Stimulated activated CD8-positive, alpha-beta memory T cell treated with anti-CD3 and anti-CD28 coated beads, Interleukin-4, amount 100 ng/mL, for 24 hours (primary cell): Measurements from ENCODE around the gene TYMP.

ENCODE experiments used
- DNase-seq: peaks from one replicate; pipeline ENCODE4 v3.0.0-alpha.2; 2020; ENCODE audit warnings: low read depth

The TYMP gene

DNA sequence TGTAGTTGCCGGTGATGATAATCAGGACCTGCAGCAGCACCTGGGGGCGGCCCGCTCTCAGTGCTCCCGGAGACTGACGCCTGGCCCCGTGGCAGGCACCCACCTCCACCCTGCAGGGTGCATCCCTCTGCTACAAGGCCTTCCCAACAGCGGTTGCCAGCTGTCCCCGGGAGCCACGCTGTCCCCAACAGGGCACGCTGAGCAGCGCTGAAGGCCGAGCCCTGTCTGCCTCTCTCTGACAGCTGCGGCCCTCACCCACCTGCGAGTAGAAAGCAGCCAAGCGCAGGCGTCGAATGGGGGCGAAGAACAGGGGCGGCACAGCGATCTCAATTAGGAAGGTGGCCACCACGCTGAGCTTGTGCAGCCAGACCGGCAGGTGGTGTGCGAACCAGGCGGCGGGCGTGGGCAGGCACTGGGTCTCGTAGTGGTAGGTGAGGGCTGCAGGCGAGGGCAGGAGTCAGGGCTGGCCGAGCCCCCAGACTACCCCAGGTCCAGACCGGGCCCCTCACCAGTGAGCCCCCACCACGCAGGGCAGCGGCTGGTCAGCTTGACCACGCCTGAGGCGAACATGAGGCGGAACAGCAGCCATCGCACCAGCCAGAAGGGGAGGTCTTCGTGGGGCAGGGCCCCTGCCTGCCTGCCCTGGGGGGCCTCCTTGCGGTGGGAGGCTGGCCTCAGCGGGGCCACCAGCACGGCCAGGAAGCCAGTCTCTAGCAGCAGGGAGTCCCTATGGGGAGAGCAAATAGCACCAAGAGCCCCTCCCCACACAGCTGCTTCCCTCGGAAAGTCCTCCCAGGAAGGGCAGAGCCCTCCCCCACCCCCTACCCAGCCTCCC is 23.8 kb downstream of the TYMP start:
- no peak for DNase-seq

DNA sequence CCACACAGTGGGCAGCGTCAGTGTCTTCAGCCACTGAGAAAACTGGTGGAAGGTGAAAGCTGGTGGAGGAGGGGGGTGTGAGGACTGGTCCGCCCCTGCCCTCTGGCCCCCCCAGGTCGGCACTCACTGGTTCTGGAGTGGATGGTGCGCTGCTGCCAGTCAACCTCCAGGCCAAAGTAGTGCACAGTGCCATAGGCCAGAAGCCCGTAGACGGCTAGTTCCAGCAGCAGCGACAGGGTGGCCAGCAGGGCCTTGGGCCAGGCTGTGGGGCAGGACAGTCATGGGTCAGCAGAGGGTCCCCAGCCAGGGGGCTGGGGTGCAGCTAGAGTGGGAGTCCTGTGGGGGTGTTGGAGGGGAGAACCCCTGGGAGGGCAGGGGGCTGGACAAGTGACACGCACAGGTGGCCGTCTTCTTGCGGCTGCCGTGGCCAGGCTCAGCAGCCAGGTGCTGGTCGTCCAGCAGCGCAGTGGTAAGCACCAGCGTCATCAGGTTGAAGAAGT is 24.5 kb downstream of the TYMP start:
- DNase-seq: no peak

DNA sequence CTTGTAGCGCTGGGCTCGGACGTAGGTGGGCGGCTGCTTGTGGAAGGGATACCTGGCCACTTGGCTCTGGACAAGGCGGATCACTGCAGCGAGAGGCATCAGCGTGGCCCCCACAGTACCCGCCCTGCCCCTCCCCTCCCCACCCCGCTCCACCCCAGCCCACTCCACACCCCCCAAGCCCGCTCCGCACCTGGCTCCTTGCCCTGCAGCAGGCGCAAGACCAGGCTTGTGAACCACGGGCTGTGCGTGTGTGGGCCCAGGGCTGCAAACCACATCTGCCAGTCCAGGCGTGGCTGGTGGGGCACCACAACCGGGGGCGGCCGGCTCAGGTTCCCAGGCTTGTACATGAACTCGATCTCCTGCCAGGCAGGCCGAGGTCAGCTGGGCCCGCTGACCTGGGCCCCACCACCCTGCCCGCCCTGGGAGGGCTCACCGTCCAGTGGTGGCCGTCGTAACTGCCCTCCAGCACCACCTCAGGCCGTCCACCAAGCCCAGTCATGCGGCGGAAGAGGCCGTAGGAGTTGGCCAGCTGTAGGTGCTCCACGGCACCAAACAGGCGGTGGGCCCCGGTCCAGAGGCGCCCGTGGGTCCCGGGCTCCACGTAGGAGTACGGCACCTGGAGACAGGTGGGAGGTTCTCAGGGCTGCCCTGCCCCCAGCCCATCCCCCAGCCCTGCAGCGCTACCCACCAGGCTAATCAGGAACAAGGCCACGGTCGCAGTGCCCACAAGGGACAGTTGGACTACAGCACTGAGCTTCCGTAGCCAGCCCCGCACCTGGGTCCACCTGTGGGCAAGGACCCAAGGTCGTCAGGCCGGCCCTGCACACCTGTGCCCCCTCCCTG is 25.2 kb downstream of the TYMP start:
- no peak for DNase-seq

DNA sequence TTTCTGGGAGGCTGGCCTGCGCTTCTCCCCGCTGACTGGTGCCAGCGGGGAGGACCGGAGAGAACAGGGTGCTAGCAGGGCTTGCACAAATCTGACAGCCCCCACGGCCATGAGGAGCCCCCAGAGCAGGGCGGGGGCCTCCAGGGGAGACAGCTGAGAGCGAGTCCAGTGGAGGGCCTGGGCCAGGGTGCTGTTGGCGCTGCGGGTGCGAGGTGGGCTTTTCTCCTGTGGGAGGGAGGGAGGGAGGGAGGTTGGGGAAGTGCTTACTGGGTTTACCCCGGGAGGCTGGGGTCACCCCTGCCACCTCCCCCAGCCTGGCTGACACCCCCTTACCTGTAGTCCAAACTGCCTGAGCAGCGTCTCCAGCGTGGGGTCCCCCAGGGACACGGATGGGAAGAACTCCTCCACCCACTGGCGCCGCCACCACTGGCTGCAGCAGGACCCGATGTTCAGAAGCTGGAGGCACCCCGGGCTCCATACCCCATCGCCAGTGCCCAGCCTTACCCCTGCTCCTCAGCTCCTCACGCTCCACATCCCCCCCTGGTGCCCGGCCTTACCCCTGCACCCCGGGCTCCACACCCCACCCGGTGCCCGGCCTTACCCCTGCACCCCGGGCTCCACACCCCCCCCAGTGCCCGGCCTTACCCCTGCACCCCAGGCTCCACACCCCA is 26.2 kb downstream of the TYMP start:
- no peak for DNase-seq

DNA sequence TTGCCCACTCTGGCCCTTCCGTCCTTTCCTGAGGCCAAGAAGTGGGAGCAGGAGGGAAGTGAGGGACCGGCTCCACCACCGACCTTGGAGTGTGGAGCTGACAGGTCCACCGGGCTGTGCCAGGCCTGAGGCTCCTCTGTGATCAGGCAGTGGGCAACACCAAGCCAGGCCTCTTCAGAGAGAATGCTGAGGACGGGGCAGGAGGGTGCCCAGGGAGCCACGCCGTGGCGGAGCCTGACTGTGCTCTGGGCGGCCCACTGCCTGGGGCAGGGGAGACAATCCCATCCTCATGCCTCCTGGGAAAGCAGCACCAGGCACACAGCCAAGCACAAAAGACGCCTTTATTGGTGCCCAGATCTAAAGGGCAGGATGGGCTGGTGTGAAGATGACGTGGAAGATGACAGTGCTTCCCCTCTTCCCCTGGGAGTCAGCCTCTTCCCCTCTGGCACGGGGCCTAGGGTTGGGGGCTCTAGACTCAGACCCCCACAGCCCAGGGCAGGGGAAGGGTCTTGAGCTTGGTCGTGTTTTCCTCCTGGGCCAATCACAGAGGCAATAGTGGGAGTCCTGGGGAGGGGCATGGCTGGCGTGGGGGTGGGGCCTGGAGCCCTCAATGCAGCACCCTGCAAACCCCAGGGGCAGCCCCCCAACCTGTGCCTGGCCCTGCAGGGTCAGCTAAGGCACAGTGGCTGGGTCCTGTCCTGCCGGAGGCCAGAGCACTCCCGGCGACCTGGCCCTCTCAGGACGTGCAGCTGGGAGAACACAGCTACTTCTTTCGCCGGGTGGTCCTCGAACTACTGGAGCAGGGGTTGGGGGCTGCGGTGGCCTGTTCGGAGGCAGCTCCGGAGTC is 27.0 kb downstream of the TYMP start:
- DNase-seq: no peak

DNA sequence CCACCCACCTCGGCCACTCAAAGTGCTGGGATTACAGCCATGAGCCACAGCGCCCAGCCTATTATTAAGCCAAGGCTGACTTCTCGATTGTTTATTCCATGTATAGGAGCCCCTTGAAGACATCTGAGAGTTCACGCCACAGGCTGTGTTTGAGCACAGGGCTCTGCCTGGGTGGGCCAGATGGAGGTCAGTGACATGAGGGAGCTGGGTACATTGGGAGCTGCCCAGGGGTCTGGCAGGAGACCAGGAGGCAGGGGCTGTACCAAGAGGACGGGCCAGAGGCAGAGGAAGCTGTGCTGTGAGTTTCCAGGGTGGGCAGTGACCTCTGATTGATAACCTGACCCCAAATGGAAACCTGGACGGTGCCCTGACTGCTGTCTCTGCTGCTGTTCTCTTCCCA is 27.7 kb downstream of the TYMP start:
- DNase-seq: no peak

DNA sequence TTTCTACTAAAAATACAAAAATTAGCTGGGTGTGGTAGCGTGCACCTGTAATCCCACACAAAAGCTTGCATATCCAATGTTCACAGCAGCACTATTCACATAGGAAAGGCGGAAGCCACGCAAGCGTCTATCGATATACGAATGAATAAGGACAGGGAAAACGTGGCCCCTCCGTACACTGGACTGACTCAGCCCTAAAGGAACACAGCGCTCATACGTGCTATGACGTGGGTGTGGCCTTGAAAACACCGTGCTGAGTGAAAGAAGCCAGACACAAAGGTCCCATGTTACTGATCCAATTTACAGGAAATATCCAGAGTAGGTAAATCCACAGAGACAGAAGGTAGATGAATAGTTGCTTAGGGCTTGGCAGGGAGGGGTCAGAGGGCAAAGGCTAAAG is 29.4 kb downstream of the TYMP start:
- DNase-seq: no peak

DNA sequence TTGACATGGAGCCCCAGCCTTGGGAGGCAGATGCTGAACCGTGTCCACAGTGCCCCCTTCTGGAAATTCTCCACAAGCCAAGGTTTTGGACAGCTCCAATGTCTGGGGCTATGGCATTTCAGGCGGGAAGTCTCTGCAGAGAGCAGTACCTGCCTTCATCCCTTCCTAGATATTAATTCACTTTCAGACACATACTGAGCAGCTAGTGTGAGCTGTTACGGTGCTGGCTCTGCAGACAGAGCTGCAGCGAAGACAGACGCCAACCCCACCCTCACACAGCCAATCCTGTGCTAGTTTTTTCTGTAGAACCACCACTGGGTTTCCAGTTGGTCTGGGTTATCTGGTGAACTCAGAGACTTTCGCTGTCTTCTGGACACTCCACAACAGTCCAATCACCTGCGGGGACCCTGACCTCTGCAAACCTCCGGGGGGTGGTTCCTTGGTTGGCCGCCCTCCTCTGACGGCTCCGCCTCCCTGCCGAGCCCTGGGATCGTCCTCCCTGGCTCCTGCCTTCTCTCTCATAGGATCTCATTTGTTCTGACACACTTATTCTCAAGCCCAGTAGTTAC is 31.4 kb downstream of the TYMP start:
- DNase-seq: peak; percentile 52

DNA sequence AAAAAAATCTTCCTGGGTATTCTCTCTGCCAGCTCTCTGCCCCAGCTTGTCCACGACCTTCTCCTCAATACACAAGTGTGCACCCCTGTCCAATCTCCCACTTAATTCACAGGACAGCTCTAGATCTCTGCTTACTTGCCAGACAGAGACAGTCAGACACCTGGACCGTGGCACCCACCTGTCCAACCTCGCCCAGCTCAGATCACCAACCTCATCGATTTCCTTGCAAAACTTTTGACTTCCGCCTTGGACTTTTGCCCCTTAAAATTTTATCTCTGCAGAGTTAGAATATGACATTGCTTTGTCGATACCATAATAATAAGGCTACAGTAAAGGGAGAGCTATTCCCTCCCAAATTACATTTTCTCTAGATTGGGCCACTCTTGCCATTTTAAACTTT is 32.7 kb downstream of the TYMP start:
- no peak for DNase-seq

DNA sequence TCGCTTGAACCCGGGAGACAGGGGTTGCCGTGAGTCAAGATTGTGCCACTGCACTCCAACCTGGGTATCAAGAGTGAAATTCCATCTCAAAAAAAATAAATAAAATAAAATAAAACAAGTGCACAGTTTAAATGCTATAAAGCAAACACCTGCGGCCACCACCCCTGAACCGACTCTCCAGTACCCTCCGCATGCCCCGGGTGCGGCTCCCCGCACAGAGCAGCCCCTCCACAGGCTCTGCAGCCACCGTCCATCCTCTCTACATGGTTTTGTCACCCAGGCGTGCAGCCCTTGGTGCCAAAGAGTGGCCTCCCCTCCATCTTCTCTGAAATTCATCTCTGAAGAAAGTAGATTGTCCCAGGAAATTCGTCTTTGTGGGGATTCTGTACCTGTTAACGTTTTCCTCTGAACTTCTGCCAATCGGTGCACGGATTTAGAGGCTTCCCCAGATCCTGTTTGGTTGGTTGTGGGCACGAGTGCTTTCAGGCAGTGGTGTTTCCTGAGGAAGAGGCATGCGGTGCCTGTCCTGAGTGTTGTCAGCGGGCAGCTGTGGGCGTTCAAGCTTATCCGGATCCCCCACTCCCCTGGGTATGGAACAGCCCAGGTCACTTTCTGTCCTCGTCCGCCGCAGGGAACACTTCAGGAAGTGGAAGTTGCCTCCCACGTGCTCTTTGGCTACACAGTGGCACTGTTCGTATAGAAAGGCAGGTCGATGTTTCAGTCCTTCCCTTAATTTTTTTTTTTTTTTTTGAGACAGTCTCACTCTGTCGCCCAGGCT is 39.1 kb downstream of the TYMP start:
- no peak for DNase-seq

DNA sequence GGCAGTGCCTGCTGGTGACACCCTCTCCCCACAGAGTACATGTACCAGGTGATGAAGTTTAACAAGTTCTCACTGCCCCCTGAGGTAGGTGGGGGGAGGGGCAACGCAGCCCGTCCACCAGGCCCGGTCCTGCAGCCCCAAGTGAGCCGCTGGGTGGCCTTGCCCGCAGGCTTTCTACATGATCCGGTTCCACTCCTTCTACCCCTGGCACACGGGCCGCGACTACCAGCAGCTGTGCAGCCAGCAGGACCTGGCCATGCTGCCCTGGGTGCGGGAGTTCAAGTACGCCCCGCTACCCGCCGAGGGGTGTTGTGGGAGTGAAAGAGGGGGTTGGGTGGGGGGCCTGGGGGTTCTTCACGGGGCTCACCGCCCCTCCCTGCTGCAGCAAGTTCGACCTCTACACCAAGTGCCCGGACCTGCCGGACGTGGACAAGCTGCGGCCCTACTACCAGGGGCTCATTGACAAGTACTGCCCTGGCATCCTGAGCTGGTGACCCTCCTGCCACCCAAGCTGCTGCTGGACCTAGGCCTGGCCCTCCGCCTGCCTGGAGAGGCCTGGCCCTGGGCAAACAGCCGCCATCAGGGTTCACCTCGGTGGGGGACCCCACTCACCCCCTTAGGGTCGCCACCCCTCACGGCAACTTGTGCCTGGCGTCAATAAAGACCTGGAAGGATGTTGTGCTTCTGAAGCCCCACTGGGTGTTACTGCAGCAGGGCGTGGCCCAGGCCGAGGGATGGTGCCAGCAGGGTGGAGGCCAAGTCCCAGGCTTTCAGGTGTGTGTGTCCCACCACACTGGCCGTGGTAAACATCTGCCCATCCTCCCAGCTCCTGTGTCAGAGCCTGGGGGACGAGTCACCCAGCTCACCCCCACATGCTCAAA is 40.2 kb downstream of the TYMP start:
- DNase-seq: no peak

DNA sequence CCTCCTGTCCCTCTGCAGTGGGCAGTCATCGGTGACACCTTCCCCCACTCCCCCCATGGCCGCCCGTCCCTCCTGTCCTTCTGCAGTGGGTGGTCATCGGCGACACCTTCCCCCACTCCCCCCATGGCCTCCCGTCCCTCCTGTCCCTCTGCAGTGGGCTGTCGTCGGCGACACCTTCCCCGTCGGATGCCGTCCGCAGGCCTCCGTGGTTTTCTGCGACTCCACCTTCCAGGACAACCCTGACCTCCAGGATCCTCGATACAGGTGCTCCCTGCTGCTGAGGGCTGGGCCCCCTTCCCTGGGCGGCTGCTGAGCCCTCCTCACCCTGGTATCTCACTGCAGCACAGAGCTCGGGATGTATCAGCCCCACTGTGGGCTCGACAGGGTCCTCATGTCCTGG is 40.9 kb downstream of the TYMP start:
- no peak for DNase-seq

DNA sequence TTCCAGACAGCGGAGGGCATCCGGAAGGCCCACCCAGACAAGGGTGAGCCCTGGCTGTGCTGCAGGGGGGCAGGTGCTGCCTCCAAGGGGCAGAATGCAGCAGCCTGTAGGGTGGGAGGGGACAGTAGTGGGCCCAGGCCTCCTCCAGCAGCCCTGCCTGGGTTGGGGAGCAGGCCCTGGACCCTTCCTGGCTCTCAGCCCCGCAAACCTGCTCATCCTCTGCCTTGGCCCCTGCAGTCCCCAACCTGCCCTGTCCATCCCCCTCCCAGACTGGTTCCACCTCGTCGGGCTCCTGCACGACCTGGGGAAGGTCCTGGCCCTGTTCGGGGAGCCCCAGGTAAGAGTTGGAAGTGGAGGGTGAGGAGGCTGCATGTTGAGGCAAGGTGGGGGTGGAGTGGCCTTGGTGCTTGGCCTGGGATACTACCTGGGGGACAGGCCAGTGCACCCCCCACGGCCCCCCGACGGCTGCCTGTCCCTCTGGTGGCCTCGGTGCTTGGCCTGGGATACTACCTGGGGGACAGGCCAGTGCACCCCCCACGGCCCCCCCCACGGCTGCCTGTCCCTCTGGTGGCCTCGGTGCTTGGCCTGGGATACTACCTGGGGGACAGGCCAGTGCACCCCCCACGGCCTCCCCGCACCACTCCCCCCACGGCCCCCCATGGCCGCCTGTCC is 41.7 kb downstream of the TYMP start:
- no peak for DNase-seq

DNA sequence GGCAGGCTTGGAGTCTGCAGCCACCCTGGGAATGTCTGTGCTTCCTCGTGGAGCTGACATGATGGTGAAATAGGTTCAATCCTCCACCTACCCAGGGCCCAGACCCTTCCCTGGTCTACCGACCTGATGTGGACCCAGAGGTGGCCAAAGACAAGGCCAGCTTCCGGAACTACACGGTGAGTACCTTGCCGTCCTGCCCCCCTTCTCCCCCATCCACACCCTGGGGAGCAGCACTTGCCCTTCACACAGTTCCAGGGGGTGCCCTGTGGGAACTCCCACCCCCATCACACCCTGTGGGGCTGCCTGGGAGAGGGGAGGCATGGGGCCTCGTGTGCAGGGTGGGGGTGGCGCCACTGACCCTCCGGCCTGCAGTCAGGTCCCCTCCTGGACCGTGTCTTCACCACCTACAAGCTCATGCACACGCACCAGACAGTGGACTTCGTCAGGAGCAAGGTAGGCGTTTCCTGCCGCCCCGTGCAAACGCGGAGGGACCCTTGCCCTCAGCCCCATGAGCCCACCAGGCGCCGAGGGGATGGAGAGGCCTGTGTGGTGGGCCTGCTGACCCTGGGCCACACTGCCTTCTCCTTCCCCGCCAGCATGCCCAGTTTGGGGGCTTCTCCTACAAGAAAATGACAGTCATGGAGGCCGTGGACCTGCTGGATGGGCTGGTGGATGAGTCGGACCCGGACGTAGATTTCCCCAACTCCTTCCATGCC is 42.4 kb downstream of the TYMP start:
- DNase-seq: no peak

DNA sequence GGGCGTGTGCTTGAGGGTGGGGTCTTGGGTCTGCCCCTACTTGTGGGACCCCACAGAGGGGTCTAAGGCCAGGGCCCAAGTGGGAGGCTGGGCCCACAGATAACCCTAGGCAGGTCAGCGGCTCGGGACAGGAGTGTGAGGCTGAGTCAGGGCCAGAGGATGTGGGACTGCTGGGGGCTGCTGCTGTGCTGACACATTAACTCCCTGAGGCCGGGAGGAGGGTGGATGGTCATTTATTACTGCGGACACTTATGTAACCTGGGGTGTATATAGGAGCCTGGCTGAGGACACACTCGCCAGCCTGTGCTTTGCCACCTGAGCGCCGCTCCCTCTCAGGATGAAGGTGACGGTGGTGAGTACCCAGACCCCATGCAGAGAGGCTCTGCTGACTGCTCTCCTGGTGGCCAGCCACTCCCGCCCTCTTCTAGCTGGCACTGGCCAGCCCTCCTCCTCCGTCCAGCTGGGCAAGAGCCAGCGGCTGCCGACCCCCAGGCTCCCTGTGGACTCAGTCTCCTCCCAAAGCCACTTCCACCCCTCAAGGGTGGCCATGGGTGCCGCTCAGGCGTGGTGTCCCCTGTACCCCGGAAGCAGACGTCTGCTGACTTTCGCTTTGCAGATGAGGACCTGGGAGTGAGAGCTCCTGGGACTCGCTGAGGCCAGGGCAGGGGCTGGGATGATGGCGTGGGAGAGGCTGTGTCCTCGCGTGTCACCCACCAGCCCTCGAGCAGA is 43.1 kb downstream of the TYMP start, which contains the start of gene MIOX:
Gene MIOX (plus strand): TSS at position 299 of the 729 bp plus-strand sequence. CDS start 39 bp downstream, at position 338.
- no peak for DNase-seq

DNA sequence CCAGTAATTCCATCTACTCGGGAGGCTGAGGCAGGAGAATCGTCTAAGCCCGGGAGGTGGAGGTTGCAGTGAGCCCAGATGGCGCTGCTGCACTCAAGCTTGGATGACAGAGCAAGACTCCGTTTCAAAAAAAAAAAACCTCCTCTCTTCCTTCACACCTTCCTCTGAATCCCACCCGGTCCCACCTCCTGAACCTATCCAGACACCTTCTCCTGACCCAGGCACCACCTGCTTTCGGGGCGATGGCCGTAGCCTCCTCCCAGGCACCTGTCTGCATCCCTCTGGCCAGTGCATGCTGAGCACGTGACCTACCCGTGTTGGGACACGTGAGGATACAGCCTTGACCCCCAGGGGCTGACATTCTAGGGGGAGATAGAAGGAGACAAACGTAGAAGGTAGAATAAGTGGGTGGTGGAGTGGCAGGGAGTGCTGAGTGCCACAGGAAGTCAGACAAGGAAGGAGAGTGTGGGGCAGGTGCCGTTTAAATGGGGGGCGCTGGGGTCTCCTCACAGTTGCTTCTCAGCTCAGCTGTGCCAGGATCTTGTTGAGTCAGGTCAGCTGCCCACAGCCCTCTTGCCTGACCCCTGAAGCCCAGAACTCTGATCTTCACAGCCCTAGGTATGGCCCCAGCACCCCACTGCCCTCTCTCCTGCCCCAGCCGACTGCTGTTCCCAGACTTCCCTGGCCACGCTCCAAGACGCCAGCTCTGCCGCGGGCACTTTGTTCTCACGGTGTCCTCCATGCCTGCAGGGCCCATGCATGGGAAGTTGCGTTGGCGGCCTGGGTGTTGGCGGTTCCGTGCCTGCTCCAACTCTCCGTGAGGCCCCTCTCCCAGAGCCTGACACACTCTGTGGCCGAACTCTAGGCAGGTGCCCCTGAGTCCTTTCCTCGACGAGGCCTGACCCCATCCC is 44.3 kb downstream of the TYMP start:
- no peak for DNase-seq
